GM13976 (cell line): ENCODE data around the gene CYGB.
"Not testable (repeated sequence)": the region's sequence is repeated elsewhere in the genome, so short reads cannot be mapped to it uniquely, and the experiment has no call there.

Experiments
- DNase-seq: peaks from one replicate; pipeline ENCODE4 v3.0.0; 2012; ENCODE audit warnings: low spot score
- CTCF ChIP-seq: IDR thresholded peaks from 2 replicates; pipeline ENCODE4 v1.5.1; 2012; ENCODE audit warnings: borderline replicate concordance, mild to moderate bottlenecking; ENCODE audit not compliant: insufficient read depth; ENCODE audit errors: extremely low read depth, missing control alignments, control extremely low read depth
- in situ Hi-C: fragments of 300-500 bp; cut with MboI; formaldehyde crosslinking; loops from one replicate; pipeline ENCODE4 v1.12.0; 2022; ENCODE audit warnings: low sequenced_read_pairs, mixed read lengths, inconsistent platforms; ENCODE audit not compliant: unreplicated experiment

The CYGB gene

GRCh38 chr17:76511668-76512365 lies 25.7 kb downstream of the CYGB start:
- TF ChIP-seq CTCF = no peak
- in situ Hi-C loops = no loop called here
- DNase-seq = no peak

GRCh38 chr17:76510831-76511244 lies 26.7 kb downstream of the CYGB start:
- no peak for TF ChIP-seq CTCF
- no peak for DNase-seq
- in situ Hi-C loops = no loop called here

DNA sequence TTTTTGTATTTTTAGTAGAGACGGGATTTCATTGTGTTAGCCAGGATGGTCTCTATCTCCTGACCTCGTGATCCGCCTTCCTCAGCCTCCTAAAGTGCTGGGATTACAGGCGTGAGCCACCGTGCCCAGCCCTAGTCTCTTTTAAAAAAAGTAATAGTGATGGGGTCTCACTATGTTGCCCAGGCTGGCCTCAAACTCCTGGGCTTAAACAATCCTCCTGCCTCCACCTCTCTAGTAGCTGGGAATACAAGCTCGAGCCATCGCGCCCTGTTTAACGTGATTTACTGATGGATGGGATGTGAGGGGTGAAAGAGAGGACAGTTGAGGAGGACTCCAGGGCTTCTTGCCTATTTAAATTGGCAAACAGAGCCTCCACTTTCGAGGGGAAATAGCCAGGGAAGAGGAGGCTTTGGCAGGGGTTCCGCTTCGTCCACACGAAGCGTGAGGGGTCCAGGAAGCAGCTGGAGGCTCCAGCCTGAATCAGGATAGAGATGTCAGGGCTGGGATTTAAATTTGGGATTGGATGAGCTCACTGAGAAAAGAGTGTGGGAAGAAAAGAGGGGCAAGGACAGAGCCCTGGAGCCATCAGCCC lies 28.9 kb downstream of the CYGB start:
- DNase-seq = not testable (repeated sequence)
- in situ Hi-C loops = loop anchor here (5.0 kb wide), 1 partner anchor 36 kb away; no protein-coding TSS in a partner anchor

GRCh38 chr17:76506408-76507345 lies 30.8 kb downstream of the CYGB start:
- in situ Hi-C loops = loop anchor here (5.0 kb wide), 1 partner anchor 34 kb away; no protein-coding TSS in a partner anchor
- TF ChIP-seq CTCF = peak; percentile 90
- peak; percentile 90 for DNase-seq

DNA sequence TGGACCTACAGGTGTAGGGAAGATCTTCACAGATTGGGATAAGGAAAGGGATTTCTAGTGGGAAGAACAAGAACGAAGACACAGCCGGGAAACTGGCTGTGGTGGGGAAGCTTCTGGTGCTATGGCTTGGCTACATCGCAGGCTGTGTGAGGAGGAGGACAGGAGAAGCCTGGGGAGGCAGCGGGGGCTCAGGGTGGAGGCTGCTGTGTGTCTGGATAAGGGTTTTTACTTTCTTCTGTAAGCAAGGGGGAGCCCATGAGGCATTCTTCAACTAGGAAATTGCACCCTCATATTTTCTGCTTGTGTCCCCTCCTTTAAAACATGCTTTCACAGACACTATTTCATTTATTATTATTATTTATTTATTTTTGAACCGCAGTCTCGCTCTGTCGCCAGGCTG lies 33.4 kb downstream of the CYGB start:
- no peak for DNase-seq
- in situ Hi-C loops = no loop called here
- no peak for TF ChIP-seq CTCF

- DNase-seq = no peak
- in situ Hi-C loops = no loop called here
- TF ChIP-seq CTCF = no peak
These were observed 34.9 kb downstream of the CYGB start for GRCh38 chr17:76502341-76503211.
